Frontal cortex (tissue), 4 donors: ENCODE measurements around the gene TUBGCP2. TPM values are rescaled to one million over a fixed set of nuclear protein-coding genes. Genes with fewer than 3 reads are reported as not detected.
"Not testable (repeated sequence)": the region's sequence is repeated elsewhere in the genome, so short reads cannot be mapped to it uniquely, and the experiment has no call there.

Source experiments
- DNase-seq, 2 donors: peaks; one replicate each; pipeline ENCODE4 v3.0.0; 2012; ENCODE audit warnings: low spot score in 2 of 2
- FAIRE-seq: peaks from 2 replicates; lab custom pipeline; 2012; peaks lifted over from hg19 to GRCh38; lab: Jason Lieb, UNC
- total RNA-seq: library from RNA; depleted of rRNA; stranded (reverse); fragments of >200 nt; gene quantifications from one replicate; pipeline ENCODE4 v1.2.3, GENCODE V29; 2014
- donor health status: control.
- donor health status: control.
- donor health status: control.

The TUBGCP2 gene
- total RNA-seq, 1 donor from 2014 or later: 44.8 TPM

- DNase-seq (no peak), FAIRE-seq (no peak)
Observed at GRCh38 chr10:133271521-133272300, 37.0 kb downstream of the TUBGCP2 start.

- DNase-seq (no peak), FAIRE-seq (no peak)
Observed at GRCh38 chr10:133270773-133271297, 37.8 kb downstream of the TUBGCP2 start.

DNA sequence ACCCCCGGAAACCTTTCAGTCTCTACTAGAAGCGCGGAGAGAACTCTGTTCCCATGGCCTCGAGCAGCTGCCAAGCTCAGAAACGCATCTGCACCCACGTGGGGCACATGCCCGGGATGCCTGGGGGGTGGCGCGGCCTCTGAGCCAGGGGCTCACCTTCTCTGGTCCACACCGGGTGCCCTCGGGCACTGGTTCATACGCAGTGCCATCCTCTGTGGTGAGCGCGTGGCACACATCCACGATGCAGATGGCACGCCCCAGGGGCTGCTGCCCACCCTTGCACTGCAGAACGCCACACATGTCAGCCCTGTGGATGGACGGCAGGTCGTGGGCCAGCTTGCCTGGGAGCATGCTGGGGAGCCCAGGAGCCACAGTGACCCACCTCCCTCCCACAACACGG, 38.5 kb downstream of the TUBGCP2 start:
- DNase-seq (no peak), FAIRE-seq (no peak)

DNA sequence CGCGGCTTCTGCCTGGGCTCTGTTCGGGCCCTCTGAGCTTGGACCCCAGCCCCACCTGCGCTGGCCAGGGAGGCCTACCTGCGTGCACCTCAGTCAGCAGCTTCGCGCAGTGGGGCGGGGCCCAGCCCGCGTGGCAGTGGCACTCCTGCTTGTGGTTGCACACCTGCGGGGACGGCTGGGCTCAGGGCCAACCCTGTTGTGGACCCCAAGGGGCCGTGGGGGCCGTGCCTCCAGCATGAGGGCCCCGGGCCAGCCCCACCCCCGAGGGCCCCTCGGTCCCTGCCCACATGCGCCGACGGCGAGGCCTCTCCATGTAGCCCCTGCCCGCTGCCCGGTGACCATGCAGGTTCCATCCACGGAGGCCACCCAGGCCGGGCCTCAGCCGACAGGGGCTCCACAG, 39.3 kb downstream of the TUBGCP2 start:
- DNase-seq (no peak), FAIRE-seq (no peak)

DNA sequence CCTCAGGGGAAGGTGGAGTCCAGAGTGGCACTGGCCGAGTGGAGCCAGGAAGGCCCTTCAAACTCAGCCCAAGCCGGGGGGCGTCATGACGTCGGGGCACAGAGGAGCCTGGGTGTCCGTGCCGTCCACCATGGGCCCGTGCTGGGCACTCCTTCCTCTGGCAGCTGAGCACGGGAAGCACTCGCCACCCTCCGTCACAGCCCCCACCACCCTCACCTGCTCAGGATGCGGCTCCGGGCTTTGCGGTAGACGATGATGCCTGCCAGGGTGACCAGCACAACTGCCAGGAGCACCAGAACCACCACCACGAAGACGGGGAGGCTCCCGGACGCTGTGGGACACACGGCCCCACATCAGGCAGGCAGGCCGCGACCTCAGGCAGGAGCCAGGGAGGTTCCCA, 40.1 kb downstream of the TUBGCP2 start:
- DNase-seq (no peak), FAIRE-seq (no peak)

- DNase-seq (no peak), FAIRE-seq (no peak)
Observed at GRCh38 chr10:133267829-133268228, 40.8 kb downstream of the TUBGCP2 start.

GRCh38 chr10:133267293-133267692, 41.4 kb downstream of the TUBGCP2 start:
- DNase-seq (no peak), FAIRE-seq (no peak)

- FAIRE-seq (no peak), DNase-seq (no peak)
Observed at GRCh38 chr10:133266056-133266795, 42.4 kb downstream of the TUBGCP2 start.

GRCh38 chr10:133265052-133265451, 43.6 kb downstream of the TUBGCP2 start:
- not testable (repeated sequence) for FAIRE-seq, DNase-seq

DNA sequence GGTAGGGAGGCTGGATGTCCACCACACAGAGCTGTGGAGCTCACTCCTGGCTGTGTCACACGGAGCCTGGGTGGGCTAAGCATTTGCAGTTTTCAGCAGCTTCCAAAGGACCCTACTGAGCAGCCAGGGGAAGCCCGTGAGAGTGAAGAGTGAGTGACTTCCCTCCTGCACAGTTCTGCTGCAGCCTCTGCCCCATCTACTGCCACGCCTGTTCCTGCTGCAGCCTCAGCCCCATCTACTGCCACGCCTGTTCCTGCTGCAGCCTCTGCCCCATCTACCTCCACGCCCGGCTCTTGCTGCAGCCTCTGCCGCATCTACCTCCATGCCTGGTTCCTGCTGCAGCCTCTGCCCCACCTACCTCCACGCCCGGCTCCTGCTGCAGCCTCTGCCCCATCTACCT, 44.2 kb downstream of the TUBGCP2 start:
- DNase-seq (no peak), FAIRE-seq (no peak)

GRCh38 chr10:133263674-133264073, 45.0 kb downstream of the TUBGCP2 start:
- FAIRE-seq: no peak
- DNase-seq: no peak

GRCh38 chr10:133262696-133263095, 46.0 kb downstream of the TUBGCP2 start:
- FAIRE-seq (no peak), DNase-seq (no peak)

DNA sequence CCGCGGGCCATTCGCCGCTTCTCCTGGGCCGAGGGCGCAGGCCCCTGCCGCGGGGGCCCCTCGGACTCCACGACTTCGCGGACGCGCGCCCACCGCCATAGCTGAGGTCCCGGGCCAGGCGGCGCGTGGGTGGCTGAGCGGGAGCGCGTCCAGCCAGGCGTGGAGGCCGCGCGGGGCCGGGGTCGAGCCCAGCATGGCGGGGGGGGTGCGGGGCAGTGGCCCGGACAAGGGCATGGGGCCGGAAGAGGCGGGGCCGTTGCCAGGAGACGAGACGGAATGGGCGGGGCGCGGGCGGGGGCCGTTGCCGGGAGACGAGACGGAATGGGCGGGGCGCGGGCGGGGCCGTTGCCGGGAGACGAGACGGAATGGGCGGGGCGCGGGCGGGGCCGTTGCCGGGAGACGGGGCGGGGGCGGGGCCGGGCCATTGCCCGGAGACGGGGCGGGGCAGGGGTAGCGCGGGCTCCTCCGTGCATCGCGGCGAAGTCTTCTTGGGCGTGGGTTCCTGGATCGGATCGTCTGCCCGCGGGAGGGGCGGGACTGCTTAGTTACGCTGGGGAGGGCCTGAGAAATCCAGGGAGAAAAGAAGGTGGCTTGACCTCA, 46.8 kb downstream of the TUBGCP2 start:
- no peak for FAIRE-seq
- DNase-seq: peak; percentile 98

DNA sequence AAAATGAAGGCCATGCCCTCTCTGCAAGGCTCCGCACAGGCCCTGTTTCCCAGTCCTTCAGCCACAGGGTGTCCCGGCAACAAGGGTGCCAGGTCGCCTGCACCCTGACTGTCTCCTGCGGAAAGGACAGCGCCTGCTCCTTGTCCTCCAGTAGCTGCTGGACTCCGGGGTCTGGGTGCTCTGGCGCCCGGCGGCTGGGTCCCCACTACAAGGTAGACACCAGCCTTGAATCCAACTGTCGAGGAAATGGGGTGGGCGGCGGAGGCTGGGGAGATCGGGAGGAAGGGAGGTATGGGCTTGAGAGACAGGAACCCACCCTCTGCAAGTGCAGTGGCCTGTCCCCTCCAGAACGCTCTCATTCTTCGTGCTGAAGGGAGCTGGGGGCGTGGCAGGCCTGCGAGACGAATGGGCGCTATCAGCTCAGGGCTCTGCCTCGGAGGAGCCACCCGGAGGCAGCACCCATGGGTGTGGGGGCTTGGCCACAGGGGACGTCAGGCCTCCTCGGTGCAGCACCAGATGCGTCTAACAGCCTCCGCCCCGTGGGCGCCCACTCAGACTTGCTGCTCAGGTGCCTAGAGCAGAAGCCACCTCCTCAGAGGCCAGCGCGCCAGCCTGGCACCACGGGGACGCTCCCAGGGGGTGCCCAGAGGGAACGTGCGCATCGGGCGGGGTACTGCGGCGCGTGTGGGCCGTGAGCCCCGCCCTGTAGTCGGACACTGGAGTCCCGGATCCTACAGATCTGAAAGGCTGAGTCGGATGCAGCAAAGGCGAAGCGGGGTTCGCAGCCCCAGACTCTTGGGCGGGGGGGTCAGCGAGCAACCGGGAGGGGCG, 47.6 kb downstream of the TUBGCP2 start:
- DNase-seq (peak; percentile 69 to 71), FAIRE-seq (no peak)

DNA sequence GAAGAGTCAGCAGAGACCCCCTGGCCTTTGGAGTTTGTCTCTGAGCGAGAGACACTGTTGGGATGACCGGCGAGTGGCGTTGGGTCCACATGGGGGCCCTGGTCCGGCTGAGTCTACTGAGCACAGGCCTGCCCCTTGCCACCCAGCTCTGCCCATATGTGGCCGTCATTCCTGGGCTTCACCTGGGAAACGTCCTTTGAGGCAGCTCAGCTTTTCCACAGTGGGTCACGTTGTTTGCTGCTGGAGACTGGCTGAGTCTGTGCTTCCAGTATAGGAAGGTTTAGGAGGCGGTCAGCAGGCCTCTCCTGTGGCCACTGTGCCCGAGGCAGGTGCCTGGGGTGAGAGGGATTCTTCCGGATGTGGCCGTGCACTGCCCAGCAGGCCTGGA, 49.1 kb downstream of the TUBGCP2 start:
- FAIRE-seq: no peak

DNA sequence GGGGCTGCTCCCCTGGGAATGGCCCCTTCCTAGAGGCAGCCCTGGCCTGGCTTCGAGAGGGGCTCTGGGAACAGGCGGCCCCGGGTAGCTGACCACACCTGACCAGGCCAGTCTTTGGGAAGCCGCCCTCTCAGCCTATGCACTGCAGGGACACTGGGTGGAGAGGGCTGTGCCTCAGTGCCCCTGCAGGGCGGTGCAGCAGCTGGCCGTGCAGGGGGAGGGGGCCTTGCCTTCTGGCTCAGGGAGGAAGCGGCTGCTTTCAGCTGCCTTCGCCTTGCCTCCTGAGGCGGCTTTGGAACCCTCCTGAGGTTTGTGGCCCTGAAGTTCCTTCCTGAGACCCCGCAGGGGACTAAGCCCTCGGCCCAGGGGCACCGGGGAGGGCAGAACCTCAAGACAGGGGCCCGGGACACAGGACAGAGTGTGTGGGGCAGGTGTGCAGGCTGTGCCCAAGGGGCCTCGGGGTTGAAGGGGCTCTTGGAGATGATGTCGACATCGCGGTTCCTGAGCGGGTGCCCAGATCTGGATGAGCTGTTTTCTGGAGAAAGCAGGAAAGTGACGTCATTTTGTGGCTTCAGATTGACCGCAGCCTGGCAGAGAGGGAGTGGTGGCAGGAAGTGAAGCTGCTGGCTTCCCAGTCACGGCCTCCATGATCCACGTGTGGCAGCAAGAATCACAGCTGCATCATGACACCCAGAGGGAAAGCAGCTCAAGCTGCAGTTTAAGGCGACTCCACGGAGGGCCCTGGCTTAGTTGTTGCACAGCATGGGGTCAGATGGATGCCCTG, 49.7 kb downstream of the TUBGCP2 start:
- FAIRE-seq: no peak

More for the DNA sequence above, 49.1 kb downstream of the TUBGCP2 start:
- no peak for DNase-seq

GRCh38 chr10:133258066-133258817, 50.4 kb downstream of the TUBGCP2 start:
- DNase-seq (no peak), FAIRE-seq (no peak)

More for the DNA sequence above, 49.7 kb downstream of the TUBGCP2 start:
- DNase-seq: peak in 1 of 2 donors; percentile 60

GRCh38 chr10:133257489-133258065, 51.1 kb downstream of the TUBGCP2 start:
- no peak for DNase-seq

More at GRCh38 chr10:133257489-133258065, 51.1 kb downstream of the TUBGCP2 start:
- FAIRE-seq: no peak
